Inferior parietal cortex (tissue), 1 donor: ENCODE data around the gene ZNF592.
"Not testable (repeated sequence)": the region's sequence is repeated elsewhere in the genome, so short reads cannot be mapped to it uniquely, and the experiment has no call there.

ENCODE experiments used
- DNase-seq: peaks from one replicate; pipeline ENCODE4 v3.0.0-alpha.2; 2016; ENCODE audit errors: extremely low spot score

The ZNF592 gene

GRCh38 chr15:84748274-84749110 is at the start of gene ZNF592:
ZNF592 (plus strand) TSS chr15:84748592; CDS start chr15:84782676, 34,084 bp downstream.
- DNase-seq = peak; percentile 49

GRCh38 chr15:84699538-84700191 is 48.7 kb upstream of the ZNF592 start:
- DNase-seq = no peak

- DNase-seq = peak; percentile 34
Measured at GRCh38 chr15:84702961-84703482, 45.4 kb upstream of the ZNF592 start.

GRCh38 chr15:84703808-84704207 is 44.6 kb upstream of the ZNF592 start:
- DNase-seq = no peak

GRCh38 chr15:84714372-84714771 is 34.0 kb upstream of the ZNF592 start:
- DNase-seq = no peak

GRCh38 chr15:84714821-84715220 is 33.6 kb upstream of the ZNF592 start:
- no peak for DNase-seq

- DNase-seq = peak; percentile 36
Measured at GRCh38 chr15:84715441-84716035, 32.9 kb upstream of the ZNF592 start.

- DNase-seq = peak; percentile 94
Measured at GRCh38 chr15:84716036-84716732, 32.2 kb upstream of the ZNF592 start, which contains the start of gene SEC11A. SEC11A (minus strand) TSS chr15:84716139; CDS start chr15:84716075, 64 bp downstream.

GRCh38 chr15:84721371-84721770 is 27.0 kb upstream of the ZNF592 start:
- no peak for DNase-seq

- DNase-seq = no peak
Measured at GRCh38 chr15:84722628-84723027, 25.8 kb upstream of the ZNF592 start.

- DNase-seq = no peak
Measured at GRCh38 chr15:84725001-84725491, 23.3 kb upstream of the ZNF592 start.

- no peak for DNase-seq
Measured at GRCh38 chr15:84727429-84727828, 21.0 kb upstream of the ZNF592 start.

- DNase-seq = no peak
Measured at GRCh38 chr15:84731774-84732173, 16.6 kb upstream of the ZNF592 start.

- DNase-seq = no peak
Measured at GRCh38 chr15:84734794-84735479, 13.5 kb upstream of the ZNF592 start.

- DNase-seq = not testable (repeated sequence)
Measured at GRCh38 chr15:84735480-84736061, 12.8 kb upstream of the ZNF592 start.

- DNase-seq = no peak
Measured at GRCh38 chr15:84736375-84736774, 12.0 kb upstream of the ZNF592 start.

GRCh38 chr15:84737005-84737404 is 11.4 kb upstream of the ZNF592 start:
- DNase-seq = no peak

GRCh38 chr15:84740691-84741090 is 7.7 kb upstream of the ZNF592 start:
- no peak for DNase-seq

GRCh38 chr15:84741121-84741520 is 7.3 kb upstream of the ZNF592 start:
- no peak for DNase-seq
